WTC11 (cell line): ENCODE data around the gene NOP14. TPM values are rescaled to one million over a fixed set of nuclear protein-coding genes. Genes with fewer than 3 reads are reported as not detected.
A peak's percentile ranks its signal among the peaks of the same experiment; 100 is the strongest.

Experiments
- ATAC-seq: fragments of 200-7000 bp; cut with Tn5 transposase; 2 replicates; pipeline ENCODE4 v1.10.0; 2021; ENCODE audit warnings: mild to moderate bottlenecking, moderate library complexity
- CTCF ChIA-PET: fragments of 300-600 bp; sonication (Branson Sonifier 250); formaldehyde crosslinking; loops from one replicate; lab custom pipeline; 2021; ENCODE audit warnings: antibody characterized with exemption; lab: Charles Lee
- POLR2A ChIA-PET: fragments of 350-600 bp; sonication (Branson Sonifier 250); formaldehyde crosslinking; loops from one replicate; lab custom pipeline; 2021; ENCODE audit warnings: antibody characterized with exemption; lab: Charles Lee
- DNase-seq: peaks from one replicate; pipeline ENCODE4 v3.0.0; 2021; ENCODE audit warnings: low spot score
- H3K27ac Mint-ChIP-seq: 2 replicates; pipeline ENCODE4 v1.8.0; 2021; ENCODE audit warnings: mixed read lengths
- H3K27me3 Mint-ChIP-seq: 2 replicates; pipeline ENCODE4 v1.8.0; 2021; ENCODE audit warnings: low read depth, mild to moderate bottlenecking, moderate library complexity, mixed read lengths
- H3K36me3 Mint-ChIP-seq: 2 replicates; pipeline ENCODE4 v1.8.0; 2021; ENCODE audit warnings: mixed read lengths
- H3K4me1 Mint-ChIP-seq: 2 replicates; pipeline ENCODE4 v1.8.0; 2022; ENCODE audit warnings: mixed read lengths
- H3K4me3 Mint-ChIP-seq: 2 replicates; pipeline ENCODE4 v1.8.0; 2021; ENCODE audit warnings: mild to moderate bottlenecking, moderate library complexity, mixed read lengths
- H3K9me3 Mint-ChIP-seq: 2 replicates; pipeline ENCODE4 v1.8.0; 2021; ENCODE audit warnings: mixed read lengths
- CBFB ChIP-seq: sonication (generic); formaldehyde crosslinking; IDR thresholded peaks from 2 replicates; pipeline ENCODE4 v1.8.1; 2022; ENCODE audit warnings: mild to moderate bottlenecking, low read depth, missing genetic modification reagents
- FOXK1 ChIP-seq: sonication (generic); formaldehyde crosslinking; IDR thresholded peaks from 2 replicates; pipeline ENCODE4 v1.8.0; 2022; ENCODE audit warnings: mild to moderate bottlenecking, moderate library complexity, missing genetic modification reagents
- MXD4 ChIP-seq: fragments of 250-450 bp; sonication (Bioruptor Pico); IDR thresholded peaks from 2 replicates; pipeline ENCODE4 v1.8.0; 2021; ENCODE audit warnings: mild to moderate bottlenecking, moderate library complexity, borderline replicate concordance
- NFE2L1 ChIP-seq: sonication (generic); formaldehyde crosslinking; IDR thresholded peaks from 2 replicates; pipeline ENCODE4 v1.8.1; 2023; ENCODE audit warnings: missing genetic modification reagents
- NR3C1 ChIP-seq: sonication (generic); formaldehyde crosslinking; conservative IDR thresholded peaks from 2 replicates; pipeline ENCODE4 v1.8.1; 2023; ENCODE audit warnings: low read depth, mild to moderate bottlenecking, missing genetic modification reagents
- RELA ChIP-seq: sonication (generic); formaldehyde crosslinking; IDR thresholded peaks from 2 replicates; pipeline ENCODE4 v1.8.1; 2022; ENCODE audit warnings: missing genetic modification reagents, mild to moderate bottlenecking, borderline replicate concordance
- RORB ChIP-seq: fragments of 250-450 bp; sonication (Bioruptor Pico); IDR thresholded peaks from 2 replicates; pipeline ENCODE4 v1.9.0; 2021; ENCODE audit warnings: mild to moderate bottlenecking
- SMAD4 ChIP-seq: sonication (generic); formaldehyde crosslinking; IDR thresholded peaks from 2 replicates; pipeline ENCODE4 v1.8.0; 2022; ENCODE audit warnings: mild to moderate bottlenecking, missing genetic modification reagents
- TP53 ChIP-seq: sonication (generic); formaldehyde crosslinking; IDR thresholded peaks from 2 replicates; pipeline ENCODE4 v1.8.1; 2023; ENCODE audit warnings: mild to moderate bottlenecking, missing genetic modification reagents
- ZBTB21 ChIP-seq: sonication (generic); formaldehyde crosslinking; IDR thresholded peaks from 2 replicates; pipeline ENCODE4 v1.8.1; 2023; ENCODE audit warnings: mild to moderate bottlenecking, missing genetic modification reagents, borderline replicate concordance
- ZNF416 ChIP-seq: fragments of 250-450 bp; sonication (Bioruptor Pico); IDR thresholded peaks from 2 replicates; pipeline ENCODE4 v1.9.0; 2021; ENCODE audit warnings: mild to moderate bottlenecking, inconsistent platforms
- ZNF423 ChIP-seq: fragments of 250-450 bp; sonication (Bioruptor Pico); IDR thresholded peaks from 2 replicates; pipeline ENCODE4 v2.1.2; 2022; ENCODE audit warnings: mild to moderate bottlenecking, moderate library complexity
- total RNA-seq: library from RNA; stranded (reverse); gene quantifications from 3 replicates; pipeline ENCODE4 v1.2.3, GENCODE V29; 2021
- TF ChIP-seq, protein P1 (sequence below): sonication (generic); formaldehyde crosslinking; IDR thresholded peaks from 2 replicates; pipeline ENCODE4 v1.8.0; 2022; ENCODE audit warnings: mild to moderate bottlenecking, missing genetic modification reagents
- TF ChIP-seq, protein P2 (sequence below): fragments of 250-450 bp; sonication (Bioruptor Pico); IDR thresholded peaks from 2 replicates; pipeline ENCODE4 v1.9.0; 2021; ENCODE audit warnings: mild to moderate bottlenecking, borderline replicate concordance
- TF ChIP-seq, protein P3 (sequence below): sonication (generic); formaldehyde crosslinking; IDR thresholded peaks from 2 replicates; pipeline ENCODE4 v1.8.1; 2023; ENCODE audit warnings: mild to moderate bottlenecking, missing genetic modification reagents, moderate library complexity
- TF ChIP-seq, protein P4 (sequence below): sonication (generic); formaldehyde crosslinking; IDR thresholded peaks from 2 replicates; pipeline ENCODE4 v1.8.0; 2023; ENCODE audit warnings: missing genetic modification reagents, mild to moderate bottlenecking, borderline replicate concordance
- TF ChIP-seq, protein P5 (sequence below): fragments of 250-450 bp; sonication (Bioruptor Pico); IDR thresholded peaks from 2 replicates; pipeline ENCODE4 v1.8.0; 2021; ENCODE audit warnings: mild to moderate bottlenecking

NOP14 gene
- total RNA-seq, 1 experiment from 2014 or later = 39.1 TPM

DNA sequence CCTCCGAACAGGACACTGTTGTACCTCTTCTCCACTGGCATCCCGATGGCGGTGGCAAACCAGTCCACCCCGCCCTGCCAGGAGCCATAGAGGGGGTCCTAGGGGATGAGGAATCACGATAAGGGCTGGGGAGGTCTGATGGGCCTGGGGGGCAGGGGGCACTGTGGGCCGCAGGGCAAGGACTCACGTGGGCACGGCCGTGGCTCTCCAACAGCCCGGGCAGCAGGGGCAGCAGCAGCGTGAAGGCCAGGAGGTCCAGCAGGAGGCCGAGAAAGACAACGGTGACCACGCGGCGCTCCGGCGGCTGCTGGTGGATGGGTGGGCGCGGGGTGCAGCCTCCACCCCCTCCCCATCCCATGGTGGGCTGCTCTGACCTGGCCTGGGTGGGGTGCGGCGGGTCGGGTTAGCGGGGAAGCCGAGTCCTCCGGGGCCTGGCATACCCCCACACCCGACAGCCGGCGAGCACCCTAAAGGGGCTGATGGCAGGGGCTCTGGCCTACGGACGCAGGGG lies 29.6 kb downstream of the NOP14 start (continued):
- TF ChIP-seq, protein P1, sequence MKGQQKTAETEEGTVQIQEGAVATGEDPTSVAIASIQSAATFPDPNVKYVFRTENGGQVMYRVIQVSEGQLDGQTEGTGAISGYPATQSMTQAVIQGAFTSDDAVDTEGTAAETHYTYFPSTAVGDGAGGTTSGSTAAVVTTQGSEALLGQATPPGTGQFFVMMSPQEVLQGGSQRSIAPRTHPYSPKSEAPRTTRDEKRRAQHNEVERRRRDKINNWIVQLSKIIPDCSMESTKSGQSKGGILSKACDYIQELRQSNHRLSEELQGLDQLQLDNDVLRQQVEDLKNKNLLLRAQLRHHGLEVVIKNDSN (CRISPR knock-in tag) = 0 out of 2 replicates have a peak, but pooled peaks have one; percentile 13

DNA sequence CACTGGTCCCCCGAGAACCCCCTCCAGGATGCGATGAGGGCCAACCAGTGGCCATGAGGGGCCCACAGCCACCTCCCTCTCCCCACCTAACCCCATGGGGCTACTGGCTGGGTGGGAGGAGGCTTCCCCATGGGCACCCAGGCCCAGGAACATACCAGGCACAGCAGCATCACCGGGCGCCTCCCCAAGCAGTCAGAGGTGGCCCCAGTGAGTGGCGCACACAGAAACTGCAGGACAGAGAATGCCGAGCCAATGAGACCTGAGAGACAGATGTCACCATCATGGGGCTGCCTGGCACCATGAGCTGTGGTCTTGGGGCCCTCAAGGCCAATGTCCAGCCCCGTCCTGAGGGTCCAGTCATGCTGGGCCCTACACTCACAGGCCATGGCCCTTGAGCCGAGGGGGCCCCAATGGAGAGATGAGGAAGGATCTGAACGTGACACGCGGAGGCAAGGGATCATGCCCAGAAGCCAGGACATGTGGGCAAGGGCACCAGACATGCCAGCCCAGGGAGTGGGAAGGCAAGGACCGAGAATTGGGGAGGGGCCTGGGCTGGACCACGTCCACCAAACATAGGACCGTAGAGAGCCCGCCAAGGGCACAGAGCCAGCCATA lies 30.1 kb downstream of the NOP14 start:
- ChIA-PET POLR2A (no interaction called here), CTCF (interaction anchor here (1.1 kb wide), 1 partner anchor 169 kb away, joined by 3 read pairs; no protein-coding TSS in a partner anchor)
- ATAC-seq = no peak
- Mint-ChIP-seq H3K27ac (peak overlapping the region; percentile 95), H3K4me3 (peak overlapping the region; percentile 67), H3K4me1 (peaks cover 26% of the 10 kb centered on the region), H3K27me3 (no peaks in the 10 kb centered on the region), H3K9me3 (no peaks in the 10 kb centered on the region), H3K36me3 (peaks cover 19% of the 10 kb centered on the region)
- TF ChIP-seq, protein P1 (CRISPR knock-in tag) = no peak
- TF ChIP-seq, protein P2, sequence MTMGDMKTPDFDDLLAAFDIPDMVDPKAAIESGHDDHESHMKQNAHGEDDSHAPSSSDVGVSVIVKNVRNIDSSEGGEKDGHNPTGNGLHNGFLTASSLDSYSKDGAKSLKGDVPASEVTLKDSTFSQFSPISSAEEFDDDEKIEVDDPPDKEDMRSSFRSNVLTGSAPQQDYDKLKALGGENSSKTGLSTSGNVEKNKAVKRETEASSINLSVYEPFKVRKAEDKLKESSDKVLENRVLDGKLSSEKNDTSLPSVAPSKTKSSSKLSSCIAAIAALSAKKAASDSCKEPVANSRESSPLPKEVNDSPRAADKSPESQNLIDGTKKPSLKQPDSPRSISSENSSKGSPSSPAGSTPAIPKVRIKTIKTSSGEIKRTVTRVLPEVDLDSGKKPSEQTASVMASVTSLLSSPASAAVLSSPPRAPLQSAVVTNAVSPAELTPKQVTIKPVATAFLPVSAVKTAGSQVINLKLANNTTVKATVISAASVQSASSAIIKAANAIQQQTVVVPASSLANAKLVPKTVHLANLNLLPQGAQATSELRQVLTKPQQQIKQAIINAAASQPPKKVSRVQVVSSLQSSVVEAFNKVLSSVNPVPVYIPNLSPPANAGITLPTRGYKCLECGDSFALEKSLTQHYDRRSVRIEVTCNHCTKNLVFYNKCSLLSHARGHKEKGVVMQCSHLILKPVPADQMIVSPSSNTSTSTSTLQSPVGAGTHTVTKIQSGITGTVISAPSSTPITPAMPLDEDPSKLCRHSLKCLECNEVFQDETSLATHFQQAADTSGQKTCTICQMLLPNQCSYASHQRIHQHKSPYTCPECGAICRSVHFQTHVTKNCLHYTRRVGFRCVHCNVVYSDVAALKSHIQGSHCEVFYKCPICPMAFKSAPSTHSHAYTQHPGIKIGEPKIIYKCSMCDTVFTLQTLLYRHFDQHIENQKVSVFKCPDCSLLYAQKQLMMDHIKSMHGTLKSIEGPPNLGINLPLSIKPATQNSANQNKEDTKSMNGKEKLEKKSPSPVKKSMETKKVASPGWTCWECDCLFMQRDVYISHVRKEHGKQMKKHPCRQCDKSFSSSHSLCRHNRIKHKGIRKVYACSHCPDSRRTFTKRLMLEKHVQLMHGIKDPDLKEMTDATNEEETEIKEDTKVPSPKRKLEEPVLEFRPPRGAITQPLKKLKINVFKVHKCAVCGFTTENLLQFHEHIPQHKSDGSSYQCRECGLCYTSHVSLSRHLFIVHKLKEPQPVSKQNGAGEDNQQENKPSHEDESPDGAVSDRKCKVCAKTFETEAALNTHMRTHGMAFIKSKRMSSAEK = no peak
- TF ChIP-seq ZNF416 (CRISPR knock-in tag) = no peak
- TF ChIP-seq ZNF423 (CRISPR knock-in tag) = no peak
- no peak for TF ChIP-seq NFE2L1 (CRISPR knock-in tag)
- TF ChIP-seq TP53 (CRISPR knock-in tag) = no peak
- TF ChIP-seq SMAD4 (CRISPR knock-in tag) = no peak
- TF ChIP-seq NR3C1 (CRISPR knock-in tag) = no peak
- TF ChIP-seq CBFB (CRISPR knock-in tag) = no peak
- DNase-seq = no peak

DNA sequence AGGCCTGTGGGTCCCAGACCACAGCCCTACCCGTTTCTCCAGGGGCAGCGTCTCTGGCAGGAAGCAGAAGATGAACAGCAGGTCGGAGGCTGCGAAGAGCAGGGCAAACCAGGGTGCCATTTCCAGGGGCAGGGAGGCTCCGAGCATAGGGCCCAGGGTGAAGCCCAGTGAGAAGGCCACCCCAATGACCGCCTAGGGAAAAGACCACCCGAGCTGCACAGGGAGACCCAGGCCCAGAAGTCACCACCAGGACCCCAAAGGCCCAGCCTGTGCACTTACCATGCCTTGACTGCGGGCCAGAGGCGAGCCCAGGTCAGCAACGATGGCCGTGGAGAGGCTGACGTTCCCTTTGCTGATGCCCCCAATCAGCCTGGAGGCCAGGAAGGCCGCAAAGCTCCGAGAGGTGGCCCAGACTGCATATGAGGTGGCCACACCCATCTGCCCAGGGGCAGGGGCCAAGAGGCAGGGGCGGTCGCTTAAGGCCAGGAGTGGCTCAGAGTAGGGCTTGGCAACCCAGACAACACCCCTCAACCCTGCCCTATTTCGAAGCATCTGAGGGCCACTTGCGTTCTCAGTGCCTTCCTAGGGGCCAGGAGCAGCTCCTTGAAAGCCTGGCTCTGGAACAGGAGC lies 30.8 kb downstream of the NOP14 start:
- DNase-seq (peak; percentile 8), ATAC-seq (no peak)
- Mint-ChIP-seq H3K27ac (no peak overlapping the region; the same call in 1 of the 2 replicates), H3K4me1 (peaks cover 26% of the 10 kb centered on the region), H3K4me3 (peak overlapping the region; percentile 67), H3K9me3 (no peaks in the 10 kb centered on the region), H3K36me3 (peaks cover 19% of the 10 kb centered on the region), H3K27me3 (no peaks in the 10 kb centered on the region)
- CTCF ChIA-PET = interaction anchor here (1.1 kb wide), 1 partner anchor 168 kb away, joined by 3 read pairs; no protein-coding TSS in a partner anchor
- POLR2A ChIA-PET = no interaction called here
- TF ChIP-seq FOXK1 (no peak), ZBTB21 (CRISPR knock-in tag) (no peak), MXD4 (no peak), RORB (CRISPR knock-in tag) (no peak), RELA (no peak)
- TF ChIP-seq, protein P3, sequence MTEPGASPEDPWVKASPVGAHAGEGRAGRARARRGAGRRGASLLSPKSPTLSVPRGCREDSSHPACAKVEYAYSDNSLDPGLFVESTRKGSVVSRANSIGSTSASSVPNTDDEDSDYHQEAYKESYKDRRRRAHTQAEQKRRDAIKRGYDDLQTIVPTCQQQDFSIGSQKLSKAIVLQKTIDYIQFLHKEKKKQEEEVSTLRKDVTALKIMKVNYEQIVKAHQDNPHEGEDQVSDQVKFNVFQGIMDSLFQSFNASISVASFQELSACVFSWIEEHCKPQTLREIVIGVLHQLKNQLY (CRISPR knock-in tag) = no peak
- TF ChIP-seq, protein P4, sequence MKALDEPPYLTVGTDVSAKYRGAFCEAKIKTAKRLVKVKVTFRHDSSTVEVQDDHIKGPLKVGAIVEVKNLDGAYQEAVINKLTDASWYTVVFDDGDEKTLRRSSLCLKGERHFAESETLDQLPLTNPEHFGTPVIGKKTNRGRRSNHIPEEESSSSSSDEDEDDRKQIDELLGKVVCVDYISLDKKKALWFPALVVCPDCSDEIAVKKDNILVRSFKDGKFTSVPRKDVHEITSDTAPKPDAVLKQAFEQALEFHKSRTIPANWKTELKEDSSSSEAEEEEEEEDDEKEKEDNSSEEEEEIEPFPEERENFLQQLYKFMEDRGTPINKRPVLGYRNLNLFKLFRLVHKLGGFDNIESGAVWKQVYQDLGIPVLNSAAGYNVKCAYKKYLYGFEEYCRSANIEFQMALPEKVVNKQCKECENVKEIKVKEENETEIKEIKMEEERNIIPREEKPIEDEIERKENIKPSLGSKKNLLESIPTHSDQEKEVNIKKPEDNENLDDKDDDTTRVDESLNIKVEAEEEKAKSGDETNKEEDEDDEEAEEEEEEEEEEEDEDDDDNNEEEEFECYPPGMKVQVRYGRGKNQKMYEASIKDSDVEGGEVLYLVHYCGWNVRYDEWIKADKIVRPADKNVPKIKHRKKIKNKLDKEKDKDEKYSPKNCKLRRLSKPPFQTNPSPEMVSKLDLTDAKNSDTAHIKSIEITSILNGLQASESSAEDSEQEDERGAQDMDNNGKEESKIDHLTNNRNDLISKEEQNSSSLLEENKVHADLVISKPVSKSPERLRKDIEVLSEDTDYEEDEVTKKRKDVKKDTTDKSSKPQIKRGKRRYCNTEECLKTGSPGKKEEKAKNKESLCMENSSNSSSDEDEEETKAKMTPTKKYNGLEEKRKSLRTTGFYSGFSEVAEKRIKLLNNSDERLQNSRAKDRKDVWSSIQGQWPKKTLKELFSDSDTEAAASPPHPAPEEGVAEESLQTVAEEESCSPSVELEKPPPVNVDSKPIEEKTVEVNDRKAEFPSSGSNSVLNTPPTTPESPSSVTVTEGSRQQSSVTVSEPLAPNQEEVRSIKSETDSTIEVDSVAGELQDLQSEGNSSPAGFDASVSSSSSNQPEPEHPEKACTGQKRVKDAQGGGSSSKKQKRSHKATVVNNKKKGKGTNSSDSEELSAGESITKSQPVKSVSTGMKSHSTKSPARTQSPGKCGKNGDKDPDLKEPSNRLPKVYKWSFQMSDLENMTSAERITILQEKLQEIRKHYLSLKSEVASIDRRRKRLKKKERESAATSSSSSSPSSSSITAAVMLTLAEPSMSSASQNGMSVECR (CRISPR knock-in tag) = no peak
- TF ChIP-seq, protein P5, sequence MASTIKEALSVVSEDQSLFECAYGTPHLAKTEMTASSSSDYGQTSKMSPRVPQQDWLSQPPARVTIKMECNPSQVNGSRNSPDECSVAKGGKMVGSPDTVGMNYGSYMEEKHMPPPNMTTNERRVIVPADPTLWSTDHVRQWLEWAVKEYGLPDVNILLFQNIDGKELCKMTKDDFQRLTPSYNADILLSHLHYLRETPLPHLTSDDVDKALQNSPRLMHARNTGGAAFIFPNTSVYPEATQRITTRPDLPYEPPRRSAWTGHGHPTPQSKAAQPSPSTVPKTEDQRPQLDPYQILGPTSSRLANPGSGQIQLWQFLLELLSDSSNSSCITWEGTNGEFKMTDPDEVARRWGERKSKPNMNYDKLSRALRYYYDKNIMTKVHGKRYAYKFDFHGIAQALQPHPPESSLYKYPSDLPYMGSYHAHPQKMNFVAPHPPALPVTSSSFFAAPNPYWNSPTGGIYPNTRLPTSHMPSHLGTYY (CRISPR knock-in tag) = no peak
